HG03565 (cell line): ENCODE measurements around the gene NRIP1.

Experiments
- ATAC-seq: cut with Tn5 transposase; IDR thresholded peaks from one replicate; pipeline ENCODE4 v1.9.1; 2021; ENCODE audit warnings: mild to moderate bottlenecking, moderate library complexity; ENCODE audit not compliant: unreplicated experiment

NRIP1 gene

DNA sequence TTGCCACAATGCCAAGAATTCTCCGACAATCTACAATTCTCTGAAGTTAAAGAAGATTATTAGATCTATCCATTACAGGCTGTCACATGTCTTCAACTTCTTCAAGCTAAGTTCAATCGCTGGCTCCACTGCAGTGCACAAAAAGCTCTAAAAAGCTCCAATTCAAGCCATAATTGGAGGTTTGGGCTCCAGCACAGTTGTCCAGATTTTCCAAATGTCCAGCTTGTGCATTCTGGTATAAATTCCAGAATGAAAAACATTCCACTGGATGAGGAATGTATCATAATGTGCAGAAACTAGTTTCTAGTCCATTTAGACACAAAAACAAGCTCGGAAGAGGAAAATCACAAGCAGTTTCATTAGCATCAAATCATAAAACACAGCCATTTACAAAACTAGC is 138.6 kb downstream of the NRIP1 start:
- ATAC-seq = no peak

DNA sequence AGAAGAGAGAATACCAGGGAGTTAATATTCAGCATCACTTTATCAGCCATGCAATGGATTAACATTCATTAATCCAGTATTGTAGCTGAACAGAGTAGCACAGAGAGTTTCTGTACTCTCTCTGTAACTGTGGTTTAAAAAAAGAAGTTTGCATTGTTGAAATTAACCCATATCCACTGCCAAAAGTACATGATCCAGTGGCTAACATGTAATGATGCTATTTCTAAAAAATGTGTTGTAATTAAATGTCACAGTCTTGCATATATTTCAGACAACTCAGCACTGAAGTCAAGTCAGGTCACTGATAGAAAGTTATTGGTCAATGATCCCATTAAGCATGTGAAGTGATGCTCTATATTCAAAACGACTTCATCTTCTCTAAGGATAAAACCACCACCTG is 141.3 kb downstream of the NRIP1 start:
- ATAC-seq = no peak

DNA sequence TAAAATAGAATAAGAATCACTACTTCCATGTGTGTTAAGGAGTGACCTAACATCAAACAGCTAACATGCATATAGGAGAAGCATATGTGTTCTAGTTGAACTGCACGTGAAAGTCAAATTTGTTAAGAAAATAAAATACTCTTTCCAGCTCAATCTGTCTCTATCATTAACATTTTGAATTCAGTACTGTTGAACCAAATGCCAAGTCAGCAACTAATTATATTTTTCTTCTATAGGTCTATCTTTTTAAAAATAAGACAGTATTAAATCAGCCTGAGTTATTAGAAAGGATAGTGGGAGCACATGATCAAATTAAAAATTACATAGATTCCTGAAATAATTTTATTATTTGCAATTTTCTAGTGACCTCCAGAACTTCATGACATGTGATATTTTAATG is 141.8 kb downstream of the NRIP1 start:
- no peak for ATAC-seq

DNA sequence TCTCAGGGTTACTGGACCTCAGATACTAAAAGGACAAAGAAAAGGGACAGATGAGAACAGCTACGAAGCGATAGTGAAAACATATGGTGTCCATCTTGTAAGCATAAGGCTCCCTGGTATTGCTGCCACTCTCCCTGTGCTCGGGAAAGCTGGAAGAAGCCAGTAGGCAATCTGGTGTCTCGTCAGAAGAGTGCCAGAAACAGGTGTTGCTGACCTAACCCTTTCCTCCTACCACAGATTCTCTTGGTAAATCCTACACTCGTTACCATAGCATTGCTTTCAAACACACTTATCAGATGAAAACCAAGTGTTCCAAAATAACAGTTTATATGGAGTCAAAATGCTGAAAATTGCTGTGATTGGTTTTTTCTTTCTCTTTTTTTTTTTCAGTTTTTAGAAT is 146.3 kb downstream of the NRIP1 start:
- no peak for ATAC-seq

DNA sequence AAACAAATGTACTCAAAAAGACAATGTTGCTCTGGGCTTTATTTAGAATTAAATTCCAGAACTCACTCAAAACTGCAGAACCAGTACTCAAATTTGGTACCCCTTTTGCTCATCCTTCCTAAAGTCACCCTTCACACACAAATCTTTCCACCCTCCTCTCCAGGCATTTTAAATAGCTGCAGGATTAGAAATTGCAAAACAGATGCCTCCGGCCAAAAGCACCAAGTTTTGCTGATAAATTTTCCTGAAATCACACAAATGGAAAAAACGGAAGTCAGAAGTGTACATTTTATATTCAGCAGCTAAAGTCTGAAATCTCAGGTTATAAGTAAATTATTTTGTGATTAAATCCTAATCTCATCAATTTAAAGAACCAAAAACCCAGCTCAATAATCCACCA is 147.0 kb downstream of the NRIP1 start:
- ATAC-seq = no peak

DNA sequence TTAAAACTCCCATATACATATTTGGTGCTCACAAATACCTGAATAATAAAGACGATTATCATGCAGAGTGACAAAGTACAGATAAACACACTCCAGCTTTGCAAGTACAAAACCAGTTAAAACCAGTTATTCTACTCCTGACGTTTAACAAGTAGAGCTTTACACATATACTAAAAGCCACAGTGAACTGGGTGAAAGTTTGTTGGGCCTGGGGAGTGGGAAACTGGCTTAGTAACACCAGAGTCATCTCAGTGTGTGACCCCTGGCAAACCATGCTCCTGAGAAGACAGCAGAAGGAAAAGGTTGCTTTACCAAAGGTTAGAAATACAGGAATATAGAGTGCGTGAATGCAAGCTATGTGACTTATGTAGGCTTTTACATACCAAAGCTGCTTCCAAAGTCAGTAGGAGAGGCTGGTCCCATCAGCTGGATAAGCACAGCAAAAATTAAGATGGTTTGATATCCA is 148.1 kb downstream of the NRIP1 start:
- no peak for ATAC-seq

DNA sequence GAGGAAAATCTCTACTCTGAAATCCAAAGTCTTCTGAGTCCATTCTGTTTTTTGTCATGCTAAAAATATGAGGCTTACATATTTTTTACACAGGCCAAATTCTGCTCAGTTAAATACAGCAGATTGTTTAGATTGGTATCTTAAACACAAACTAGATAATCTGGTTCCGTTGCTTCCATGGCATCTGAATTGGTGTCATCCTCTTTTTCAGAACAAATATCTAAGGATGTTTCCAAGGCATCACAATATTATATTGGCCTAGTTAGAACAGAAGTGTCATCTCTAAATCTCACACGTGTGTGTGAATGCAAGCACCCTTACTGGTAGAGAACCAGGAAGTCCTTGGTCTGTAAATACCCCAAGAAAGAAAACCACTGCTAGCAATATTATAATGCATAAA is 151.2 kb downstream of the NRIP1 start:
- no peak for ATAC-seq

DNA sequence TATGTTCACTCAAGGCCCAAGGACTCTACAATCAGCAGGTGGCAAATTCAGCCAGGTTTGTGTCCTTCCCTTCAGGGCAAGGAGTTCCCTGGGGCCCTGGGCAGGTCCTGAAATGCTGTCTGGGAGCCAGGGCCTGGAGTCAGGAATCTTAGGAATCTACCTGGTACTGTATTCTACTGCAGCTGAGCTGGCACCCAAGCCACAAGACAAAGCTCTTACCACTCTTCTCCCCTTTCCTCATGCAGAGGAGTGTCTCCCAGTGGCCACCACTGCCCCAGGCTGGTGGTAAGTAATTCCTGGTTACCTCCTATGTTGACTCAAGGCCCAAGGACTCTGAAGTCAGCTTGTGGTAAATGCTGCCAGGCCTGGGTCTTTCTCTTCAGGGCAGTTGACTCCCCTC is 153.4 kb downstream of the NRIP1 start:
- no peak for ATAC-seq
